Brain microvascular endothelial cell (primary cell): ENCODE results near the gene ZBTB6.
"Not testable (repeated sequence)": the region's sequence is repeated elsewhere in the genome, so short reads cannot be mapped to it uniquely, and the experiment has no call there.

ENCODE experiments used
- DNase-seq: peaks from one replicate; pipeline ENCODE4 v3.0.0-alpha.2; 2020
- H3K27ac ChIP-seq: fragments of 250-450 bp; sonication (Bioruptor Pico); 2 replicates; pipeline ENCODE4 v1.5.1; 2020; ENCODE audit warnings: mild to moderate bottlenecking, moderate library complexity
- H3K27me3 ChIP-seq: fragments of 250-450 bp; sonication (Bioruptor Pico); replicated peaks from 2 replicates; pipeline ENCODE4 v1.5.1; 2020; ENCODE audit warnings: mild to moderate bottlenecking
- H3K36me3 ChIP-seq: fragments of 250-450 bp; sonication (Bioruptor Pico); replicated peaks from 2 replicates; pipeline ENCODE4 v1.5.1; 2020; ENCODE audit warnings: mild to moderate bottlenecking
- H3K4me3 ChIP-seq: 2 replicates; pipeline ENCODE4 v1.5.1; 2011; ENCODE audit warnings: low read depth, mild to moderate bottlenecking, control low read depth, low read length, moderate library complexity
- CTCF ChIP-seq: IDR thresholded peaks from 2 replicates; pipeline ENCODE4 v1.5.1; 2011; ENCODE audit warnings: low read depth, mild to moderate bottlenecking, moderate library complexity, low read length, control low read depth, inconsistent platforms; ENCODE audit errors: missing control alignments
- in situ Hi-C: cut with HindIII; loops from 2 replicates; pipeline ENCODE4 v1.10.0; 2017; ENCODE audit warnings: low sequenced_read_pairs, low pct_ligation_motif_present

Gene ZBTB6

GRCh38 chr9:122900791-122901190 is 12.3 kb downstream of the ZBTB6 start:
- DNase-seq: no peak
- Histone ChIP-seq H3K36me3 (peaks cover 9% of the 10 kb centered on the region), H3K27ac (no peak overlapping the region), H3K4me3 (no peak overlapping the region), H3K27me3 (no peaks in the 10 kb centered on the region)
- in situ Hi-C loops: no loop called here
- TF ChIP-seq CTCF: no peak

- TF ChIP-seq CTCF: no peak
- Histone ChIP-seq H3K4me3 (no peak overlapping the region), H3K36me3 (peaks cover 22% of the 10 kb centered on the region), H3K27me3 (no peaks in the 10 kb centered on the region), H3K27ac (no peak overlapping the region)
- in situ Hi-C loops: no loop called here
- DNase-seq: no peak
Measured at GRCh38 chr9:122897969-122898368, 15.2 kb downstream of the ZBTB6 start.

GRCh38 chr9:122888480-122888879 is 24.6 kb downstream of the ZBTB6 start:
- TF ChIP-seq CTCF: no peak
- H3K27ac ChIP-seq: no peak overlapping the region

GRCh38 chr9:122883125-122883524 is 30.0 kb downstream of the ZBTB6 start:
- TF ChIP-seq CTCF: no peak
- DNase-seq: no peak
- in situ Hi-C loops: no loop called here
- Histone ChIP-seq H3K27ac (no peak overlapping the region), H3K27me3 (no peaks in the 10 kb centered on the region), H3K36me3 (peaks cover 51% of the 10 kb centered on the region), H3K4me3 (no peak overlapping the region)

More at GRCh38 chr9:122888480-122888879, 24.6 kb downstream of the ZBTB6 start:
- Histone ChIP-seq H3K27me3 (no peaks in the 10 kb centered on the region), H3K4me3 (no peak overlapping the region), H3K36me3 (peaks cover 43% of the 10 kb centered on the region)
- in situ Hi-C loops: no loop called here
- no peak for DNase-seq

- Histone ChIP-seq H3K27me3 (no peaks in the 10 kb centered on the region), H3K27ac (no peak overlapping the region), H3K4me3 (no peak overlapping the region), H3K36me3 (peaks cover 69% of the 10 kb centered on the region)
- no peak for DNase-seq
- TF ChIP-seq CTCF: no peak
- in situ Hi-C loops: no loop called here
Measured at GRCh38 chr9:122879443-122879842, 33.7 kb downstream of the ZBTB6 start.

GRCh38 chr9:122875523-122875922 is 37.6 kb downstream of the ZBTB6 start:
- Histone ChIP-seq H3K27ac (no peak overlapping the region), H3K36me3 (peaks cover 58% of the 10 kb centered on the region), H3K27me3 (no peaks in the 10 kb centered on the region), H3K4me3 (no peak overlapping the region)
- DNase-seq: no peak
- in situ Hi-C loops: no loop called here
- TF ChIP-seq CTCF: no peak

GRCh38 chr9:122867276-122867675 is 45.8 kb downstream of the ZBTB6 start:
- H3K27me3 ChIP-seq, DNase-seq, in situ Hi-C loops, H3K4me3 ChIP-seq, H3K27ac ChIP-seq: not testable (repeated sequence)
- peaks cover 14% of the 10 kb centered on the region for H3K36me3 ChIP-seq
